A549 (cell line): ENCODE results near the gene ADAM12. TPM values are rescaled to one million over a fixed set of nuclear protein-coding genes. Genes with fewer than 3 reads are reported as not detected.

Experiments used
- ATAC-seq, 2 experiments: fragments of 200-7000 bp in 1 of 2; fragments of >200 bp in 1 of 2; cut with Nextera tagmentation in 1 of 2; cut with Tn5 transposase in 1 of 2; 3 replicates each; pipeline versions ENCODE4 v1.8.0 to v1.9.1; 2018 to 2020; ENCODE audit warnings: mild to moderate bottlenecking in 1 of 2, moderate library complexity in 1 of 2
- CTCF ChIA-PET: fragments of 300-600 bp; sonication (Branson Sonifier 250); formaldehyde crosslinking; extraction: SDS; loops from one replicate; lab custom pipeline; 2021; ENCODE audit warnings: antibody characterized with exemption, inconsistent platforms; lab: Yijun Ruan, JAX
- POLR2A ChIA-PET: fragments of 350-600 bp; formaldehyde crosslinking; extraction: SDS; loops from one replicate; lab custom pipeline; 2021; ENCODE audit warnings: antibody characterized with exemption, inconsistent platforms; lab: Yijun Ruan, JAX
- DNase-seq, 2 experiments: peaks; one replicate each; pipeline versions ENCODE4 v3.0.0 to v3.0.0-alpha.2; 2011 to 2016; ENCODE audit warnings: low read depth in 1 of 2, low spot score in 1 of 2
- FAIRE-seq: peaks from 2 replicates; lab custom pipeline; 2011; peaks lifted over from hg19 to GRCh38; lab: Jason Lieb, UNC
- H3K27ac ChIP-seq, 2 experiments: fragments of >200 bp; sonication (Bioruptor Twin); formaldehyde crosslinking; 3 replicates each; pipeline ENCODE4 v1.5.1; 2016 to 2017
- H3K4me1 ChIP-seq: fragments of >200 bp; sonication (Bioruptor Twin); formaldehyde crosslinking; 3 replicates; pipeline ENCODE4 v1.6.1; 2016
- H3K4me2 ChIP-seq: fragments of >200 bp; sonication (Bioruptor Twin); formaldehyde crosslinking; 3 replicates; pipeline ENCODE4 v1.6.1; 2016
- H3K4me3 ChIP-seq: fragments of >200 bp; sonication (Bioruptor Twin); formaldehyde crosslinking; 3 replicates; pipeline ENCODE4 v1.5.1; 2016
- H3K9me3 ChIP-seq: fragments of >200 bp; sonication (Bioruptor Twin); formaldehyde crosslinking; 3 replicates; pipeline ENCODE4 v1.6.1; 2016
- BCL3 ChIP-seq: fragments of >200 bp; sonication (Bioruptor Twin); formaldehyde crosslinking; IDR thresholded peaks from 3 replicates; pipeline ENCODE4 v1.6.1; 2016
- CBX8 ChIP-seq: fragments of 200-600 bp; sonication (generic); IDR thresholded peaks from 2 replicates; pipeline ENCODE4 v1.6.1; 2016
- EHF ChIP-seq: fragments of 250-450 bp; sonication (Bioruptor Pico); IDR thresholded peaks from 2 replicates; pipeline ENCODE4 v1.5.0; 2020; ENCODE audit warnings: mild to moderate bottlenecking
- EP300 ChIP-seq, 2 experiments: fragments of >200 bp; sonication (Bioruptor Twin); formaldehyde crosslinking; IDR thresholded peaks; 2 replicates in 1 of 2; 3 replicates in 1 of 2; pipeline ENCODE4 v1.6.1; 2016 to 2017
- FOSB ChIP-seq: fragments of 250-450 bp; sonication (Bioruptor Pico); IDR thresholded peaks from 2 replicates; pipeline ENCODE4 v1.5.0; 2020; ENCODE audit warnings: mild to moderate bottlenecking, moderate library complexity
- FOSL2 ChIP-seq, 2 experiments: fragments of 450-650 bp in 1 of 2; fragments of >200 bp in 1 of 2; sonication (Bioruptor Twin) in 1 of 2; formaldehyde crosslinking; IDR thresholded peaks; 2 replicates each; pipeline versions ENCODE4 v1.5.0 to v1.6.1; 2016 to 2020; ENCODE audit warnings: mild to moderate bottlenecking in 1 of 2, moderate library complexity in 1 of 2
- GATA3 ChIP-seq: IDR thresholded peaks from 2 replicates; pipeline ENCODE4 v1.6.1; 2012; ENCODE audit warnings: borderline replicate concordance
- HDAC2 ChIP-seq: fragments of 200-600 bp; sonication (generic); IDR thresholded peaks from 2 replicates; pipeline ENCODE4 v1.6.1; 2016
- HES2 ChIP-seq: fragments of >200 bp; sonication (Bioruptor Twin); formaldehyde crosslinking; IDR thresholded peaks from 2 replicates; pipeline ENCODE4 v1.6.1; 2016
- HEYL ChIP-seq: fragments of 250-450 bp; sonication (Bioruptor Pico); IDR thresholded peaks from 2 replicates; pipeline ENCODE4 v1.8.0; 2021; ENCODE audit warnings: mild to moderate bottlenecking, moderate library complexity
- HOXA7 ChIP-seq: fragments of 250-450 bp; sonication (Bioruptor Pico); IDR thresholded peaks from 2 replicates; pipeline ENCODE4 v1.5.0; 2020; ENCODE audit warnings: mild to moderate bottlenecking, moderate library complexity
- HOXB13 ChIP-seq: fragments of 250-450 bp; sonication (Bioruptor Pico); IDR thresholded peaks from 2 replicates; pipeline ENCODE4 v1.5.0; 2020; ENCODE audit warnings: low read depth, mild to moderate bottlenecking, moderate library complexity
- JUN ChIP-seq, 2 experiments: fragments of >200 bp; sonication (Bioruptor Twin); formaldehyde crosslinking; IDR thresholded peaks; 2 replicates in 1 of 2; 3 replicates in 1 of 2; pipeline ENCODE4 v1.6.1; 2016 to 2017
- JUNB ChIP-seq: fragments of >200 bp; sonication (Bioruptor Twin); formaldehyde crosslinking; IDR thresholded peaks from 2 replicates; pipeline ENCODE4 v1.6.1; 2016
- KDM1A ChIP-seq: fragments of 200-600 bp; sonication (generic); IDR thresholded peaks from 2 replicates; pipeline ENCODE4 v1.6.1; 2016; ENCODE audit warnings: low read depth, mild to moderate bottlenecking
- KDM5A ChIP-seq: fragments of 200-600 bp; sonication (generic); IDR thresholded peaks from 2 replicates; pipeline ENCODE4 v1.6.1; 2016; ENCODE audit warnings: antibody characterized with exemption, mild to moderate bottlenecking
- MAFK ChIP-seq: fragments of 450-650 bp; IDR thresholded peaks from 2 replicates; pipeline ENCODE4 v1.6.1; 2014; ENCODE audit not compliant: partially characterized antibody
- MAZ ChIP-seq: fragments of 150-350 bp; IDR thresholded peaks from 2 replicates; pipeline ENCODE4 v1.6.1; 2014; ENCODE audit warnings: antibody characterized with exemption, low read depth, low read length, borderline replicate concordance
- NFE2L2 ChIP-seq: fragments of 150-350 bp; conservative IDR thresholded peaks from 2 replicates; pipeline ENCODE4 v1.6.1; 2014; ENCODE audit warnings: low read length
- NPAS2 ChIP-seq: fragments of 250-450 bp; sonication (Bioruptor Pico); IDR thresholded peaks from 2 replicates; pipeline ENCODE4 v1.8.0; 2022; ENCODE audit warnings: mild to moderate bottlenecking, moderate library complexity, borderline replicate concordance
- NR3C1 ChIP-seq: fragments of >200 bp; sonication (Bioruptor Twin); formaldehyde crosslinking; IDR thresholded peaks from 3 replicates; pipeline ENCODE4 v1.6.1; 2017
- RARB ChIP-seq: fragments of 250-450 bp; sonication (Bioruptor Pico); IDR thresholded peaks from 2 replicates; pipeline ENCODE4 v1.8.0; 2021; ENCODE audit warnings: mild to moderate bottlenecking, moderate library complexity
- RCOR1 ChIP-seq: fragments of 150-350 bp; IDR thresholded peaks from 2 replicates; pipeline ENCODE4 v1.6.1; 2014; ENCODE audit warnings: antibody characterized with exemption, low read length, low read depth
- RNF2 ChIP-seq: fragments of 200-600 bp; sonication (generic); IDR thresholded peaks from 2 replicates; pipeline ENCODE4 v1.6.1; 2016; ENCODE audit warnings: low read depth, mild to moderate bottlenecking, antibody characterized with exemption, moderate library complexity, borderline replicate concordance
- SREBF2 ChIP-seq: fragments of 450-650 bp; IDR thresholded peaks from 2 replicates; pipeline ENCODE4 v1.6.1; 2014; ENCODE audit warnings: mild to moderate bottlenecking, moderate library complexity
- TFCP2L1 ChIP-seq: fragments of 250-450 bp; sonication (Bioruptor Pico); IDR thresholded peaks from 2 replicates; pipeline ENCODE4 v1.5.0; 2021; ENCODE audit warnings: mild to moderate bottlenecking
- TP53 ChIP-seq: fragments of 250-450 bp; sonication (Bioruptor Pico); IDR thresholded peaks from 2 replicates; pipeline ENCODE4 v1.5.0; 2021; ENCODE audit warnings: mild to moderate bottlenecking, moderate library complexity
- USF2 ChIP-seq: fragments of 450-650 bp; IDR thresholded peaks from 2 replicates; pipeline ENCODE4 v1.6.1; 2014; ENCODE audit warnings: antibody characterized with exemption
- ZNF302 ChIP-seq: fragments of 250-450 bp; sonication (Bioruptor Pico); IDR thresholded peaks from 2 replicates; pipeline ENCODE4 v1.9.0; 2021; ENCODE audit warnings: inconsistent platforms, mild to moderate bottlenecking, moderate library complexity
- WGBS: methylation state at CpG from one replicate; pipeline ENCODE4 v1.1.6; 2017; ENCODE audit errors: missing lambda C conversion rate; 5-methylcytosine and 5-hydroxymethylcytosine counted together
- polyA plus RNA-seq, 4 experiments: library from polyadenylated mRNA; depleted of rRNA in 3 of 4; stranded (reverse); fragments of >200 nt; fragmentation: RNase III in 1 of 4; extraction: RNeasy Plus Mini Kit Qiagen cat#74134 plus additional on column Dnase treatment in 1 of 4; gene quantifications; 2 replicates in 3 of 4; 3 replicates in 1 of 4; pipeline ENCODE4 v1.2.3, GENCODE V29; 2011 to 2017
- TF ChIP-seq, protein P1 (sequence below): IDR thresholded peaks from 2 replicates; pipeline ENCODE4 v1.6.1; 2012; ENCODE audit warnings: low read depth, borderline replicate concordance
- TF ChIP-seq, protein P2 (sequence below): fragments of 250-450 bp; sonication (Bioruptor Pico); IDR thresholded peaks from 2 replicates; pipeline ENCODE4 v1.5.0; 2020; ENCODE audit warnings: low read depth, mild to moderate bottlenecking, moderate library complexity
- TF ChIP-seq, protein P3 (sequence below): fragments of 250-450 bp; sonication (Bioruptor Pico); IDR thresholded peaks from 2 replicates; pipeline ENCODE4 v1.5.0; 2021; ENCODE audit warnings: mild to moderate bottlenecking, moderate library complexity, borderline replicate concordance
- TF ChIP-seq, protein P4 (sequence below): IDR thresholded peaks from 2 replicates; pipeline ENCODE4 v1.6.1; 2012
- TF ChIP-seq, protein P5 (sequence below): IDR thresholded peaks from 2 replicates; pipeline ENCODE4 v1.6.1; 2012

The ADAM12 gene
- polyA plus RNA-seq, 2 of the 4 experiments (the other 2 are of a cell fraction), result 1.6 to 4.8 TPM

- FAIRE-seq (no peak), ATAC-seq (peak; percentile 88 to 92), DNase-seq (peak; percentile 88 to 89)
- ChIA-PET POLR2A (interaction anchor here (0.5 to 1.4 kb wide), 5 partner anchors 18 to 984 kb away, joined by 3 to 6 read pairs (median 3); no protein-coding TSS in a partner anchor), CTCF (interaction anchor here (0.6 to 2.6 kb wide), 11 partner anchors 45 to 1191 kb away, joined by 3 to 9 read pairs (median 4); partner anchors contain the start of gene ADAM12)
- Histone ChIP-seq H3K9me3 (peaks cover 3% of the 10 kb centered on the region; the same call in 1 of the 3 replicates), H3K4me2 (peak overlapping the region; percentile 71), H3K27ac (peak overlapping the region; percentile 93 to 97), H3K4me3 (no peak overlapping the region), H3K4me1 (peaks cover 50% of the 10 kb centered on the region)
- 43% methylated on average over 10 of the region's 11 CpGs for WGBS
- TF ChIP-seq, protein P1, sequence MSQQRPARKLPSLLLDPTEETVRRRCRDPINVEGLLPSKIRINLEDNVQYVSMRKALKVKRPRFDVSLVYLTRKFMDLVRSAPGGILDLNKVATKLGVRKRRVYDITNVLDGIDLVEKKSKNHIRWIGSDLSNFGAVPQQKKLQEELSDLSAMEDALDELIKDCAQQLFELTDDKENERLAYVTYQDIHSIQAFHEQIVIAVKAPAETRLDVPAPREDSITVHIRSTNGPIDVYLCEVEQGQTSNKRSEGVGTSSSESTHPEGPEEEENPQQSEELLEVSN, result no peak
- TF ChIP-seq NR3C1, result no peak
- no peak for TF ChIP-seq MAZ
- peak; percentile 90 for TF ChIP-seq JUNB
- TF ChIP-seq RARB, result no peak
- no peak for TF ChIP-seq HES2
- TF ChIP-seq, protein P2, sequence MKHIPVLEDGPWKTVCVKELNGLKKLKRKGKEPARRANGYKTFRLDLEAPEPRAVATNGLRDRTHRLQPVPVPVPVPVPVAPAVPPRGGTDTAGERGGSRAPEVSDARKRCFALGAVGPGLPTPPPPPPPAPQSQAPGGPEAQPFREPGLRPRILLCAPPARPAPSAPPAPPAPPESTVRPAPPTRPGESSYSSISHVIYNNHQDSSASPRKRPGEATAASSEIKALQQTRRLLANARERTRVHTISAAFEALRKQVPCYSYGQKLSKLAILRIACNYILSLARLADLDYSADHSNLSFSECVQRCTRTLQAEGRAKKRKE (CRISPR knock-in tag), result no peak; the same call in 1 of the 2 replicates
- no peak for TF ChIP-seq TFCP2L1 (CRISPR knock-in tag)
- no peak for TF ChIP-seq FOSB (CRISPR knock-in tag)
- TF ChIP-seq, protein P3, sequence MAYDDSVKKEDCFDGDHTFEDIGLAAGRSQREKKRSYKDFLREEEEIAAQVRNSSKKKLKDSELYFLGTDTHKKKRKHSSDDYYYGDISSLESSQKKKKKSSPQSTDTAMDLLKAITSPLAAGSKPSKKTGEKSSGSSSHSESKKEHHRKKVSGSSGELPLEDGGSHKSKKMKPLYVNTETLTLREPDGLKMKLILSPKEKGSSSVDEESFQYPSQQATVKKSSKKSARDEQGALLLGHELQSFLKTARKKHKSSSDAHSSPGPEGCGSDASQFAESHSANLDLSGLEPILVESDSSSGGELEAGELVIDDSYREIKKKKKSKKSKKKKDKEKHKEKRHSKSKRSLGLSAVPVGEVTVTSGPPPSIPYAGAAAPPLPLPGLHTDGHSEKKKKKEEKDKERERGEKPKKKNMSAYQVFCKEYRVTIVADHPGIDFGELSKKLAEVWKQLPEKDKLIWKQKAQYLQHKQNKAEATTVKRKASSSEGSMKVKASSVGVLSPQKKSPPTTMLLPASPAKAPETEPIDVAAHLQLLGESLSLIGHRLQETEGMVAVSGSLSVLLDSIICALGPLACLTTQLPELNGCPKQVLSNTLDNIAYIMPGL (CRISPR knock-in tag), result no peak
- peak; percentile 87 for TF ChIP-seq GATA3
- no peak for TF ChIP-seq TP53 (CRISPR knock-in tag)
- TF ChIP-seq, protein P4, sequence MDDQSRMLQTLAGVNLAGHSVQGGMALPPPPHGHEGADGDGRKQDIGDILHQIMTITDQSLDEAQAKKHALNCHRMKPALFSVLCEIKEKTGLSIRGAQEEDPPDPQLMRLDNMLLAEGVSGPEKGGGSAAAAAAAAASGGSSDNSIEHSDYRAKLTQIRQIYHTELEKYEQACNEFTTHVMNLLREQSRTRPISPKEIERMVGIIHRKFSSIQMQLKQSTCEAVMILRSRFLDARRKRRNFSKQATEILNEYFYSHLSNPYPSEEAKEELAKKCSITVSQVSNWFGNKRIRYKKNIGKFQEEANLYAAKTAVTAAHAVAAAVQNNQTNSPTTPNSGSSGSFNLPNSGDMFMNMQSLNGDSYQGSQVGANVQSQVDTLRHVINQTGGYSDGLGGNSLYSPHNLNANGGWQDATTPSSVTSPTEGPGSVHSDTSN, result peak; percentile 58; the same call in 1 of the 2 replicates
- no peak for TF ChIP-seq EHF (CRISPR knock-in tag)
- TF ChIP-seq KDM1A, result no peak
- no peak for TF ChIP-seq HOXB13 (CRISPR knock-in tag)
- TF ChIP-seq BCL3, result no peak
- no peak for TF ChIP-seq ZNF302 (CRISPR knock-in tag)
- TF ChIP-seq, protein P5, sequence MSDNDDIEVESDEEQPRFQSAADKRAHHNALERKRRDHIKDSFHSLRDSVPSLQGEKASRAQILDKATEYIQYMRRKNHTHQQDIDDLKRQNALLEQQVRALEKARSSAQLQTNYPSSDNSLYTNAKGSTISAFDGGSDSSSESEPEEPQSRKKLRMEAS, result peak; percentile 70
- TF ChIP-seq MAFK, result peak; percentile 46
- TF ChIP-seq SREBF2, result no peak
- no peak for TF ChIP-seq HDAC2
- TF ChIP-seq NFE2L2, result no peak
- no peak for TF ChIP-seq CBX8
- no peak for TF ChIP-seq NPAS2
- no peak for TF ChIP-seq RCOR1
- no peak for TF ChIP-seq KDM5A
- peak; percentile 64 to 74; a peak in 3 of 5 replicates for TF ChIP-seq EP300 (IDR thresholded peaks at IDR 0.05)
- TF ChIP-seq JUN (IDR thresholded peaks at IDR 0.05), result peak; percentile 40 to 65; a peak in 2 of 5 replicates
- no peak for TF ChIP-seq HEYL
- no peak for TF ChIP-seq USF2
- no peak for TF ChIP-seq HOXA7 (CRISPR knock-in tag)
- no peak for TF ChIP-seq RNF2
- peak; percentile 94 for TF ChIP-seq FOSL2 (IDR thresholded peaks at IDR 0.05)
- TF ChIP-seq FOSL2 (CRISPR knock-in tag; IDR thresholded peaks at IDR 0.05), result peak; percentile 97
Observed at GRCh38 chr10:126062131-126063032, 325.9 kb downstream of the ADAM12 start.
